GM08714 (cell line): ENCODE measurements around the gene TEK.
"Not testable (repeated sequence)": the region's sequence is repeated elsewhere in the genome, so short reads cannot be mapped to it uniquely, and the experiment has no call there.

Experiments
- H3K4me3 ChIP-seq: fragments of 200-500 bp; sonication (Bioruptor generic); 2 replicates; pipeline ENCODE4 v1.5.1; 2014; ENCODE audit warnings: mild to moderate bottlenecking, low read length, inconsistent platforms
- ZNF274 ChIP-seq: IDR thresholded peaks from 2 replicates; pipeline ENCODE4 v1.6.1; 2012; ENCODE audit warnings: mild to moderate bottlenecking, low read depth, low read length

TEK gene

GRCh38 chr9:27108981-27109541, at the start of gene TEK:
TEK (plus strand) TSS chr9:27109225; CDS start chr9:27109591, 366 bp downstream.
- no peak for TF ChIP-seq ZNF274
- H3K4me3 ChIP-seq, result no peak within 1 kb of the TSS

GRCh38 chr9:27059412-27059811, 49.6 kb upstream of the TEK start:
- no peak for TF ChIP-seq ZNF274
- H3K4me3 ChIP-seq, result no peak overlapping the region

- no peak overlapping the region for H3K4me3 ChIP-seq
- no peak for TF ChIP-seq ZNF274
These were observed 49.1 kb upstream of the TEK start for GRCh38 chr9:27059907-27060306.

DNA sequence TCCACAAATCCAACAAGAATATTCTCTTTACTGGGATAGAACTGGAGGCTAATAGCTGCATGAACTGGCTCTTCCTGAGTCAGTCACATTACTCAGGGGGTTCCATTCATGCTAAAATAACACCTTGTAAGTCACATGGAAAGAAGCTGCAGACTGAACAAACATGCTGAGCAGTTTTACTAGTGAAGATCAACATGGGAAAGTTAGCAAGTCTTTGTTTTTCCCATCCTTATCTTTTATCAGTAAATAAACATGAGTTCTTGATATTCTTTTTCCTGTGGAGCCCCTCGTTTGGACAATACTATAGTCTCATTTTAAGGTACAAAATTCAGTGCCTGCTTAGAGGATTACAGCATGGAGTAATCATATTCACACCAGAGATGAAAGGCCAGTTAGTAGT, 43.7 kb upstream of the TEK start:
- TF ChIP-seq ZNF274, result no peak

GRCh38 chr9:27073841-27074728, 34.9 kb upstream of the TEK start:
- TF ChIP-seq ZNF274, result no peak
- no peak overlapping the region for H3K4me3 ChIP-seq

More for the DNA sequence above, 43.7 kb upstream of the TEK start:
- no peak overlapping the region for H3K4me3 ChIP-seq

GRCh38 chr9:27078685-27079084, 30.3 kb upstream of the TEK start:
- no peak overlapping the region for H3K4me3 ChIP-seq

GRCh38 chr9:27085456-27085855, 23.6 kb upstream of the TEK start:
- TF ChIP-seq ZNF274, result no peak
- no peak overlapping the region for H3K4me3 ChIP-seq

More at GRCh38 chr9:27078685-27079084, 30.3 kb upstream of the TEK start:
- TF ChIP-seq ZNF274, result no peak

DNA sequence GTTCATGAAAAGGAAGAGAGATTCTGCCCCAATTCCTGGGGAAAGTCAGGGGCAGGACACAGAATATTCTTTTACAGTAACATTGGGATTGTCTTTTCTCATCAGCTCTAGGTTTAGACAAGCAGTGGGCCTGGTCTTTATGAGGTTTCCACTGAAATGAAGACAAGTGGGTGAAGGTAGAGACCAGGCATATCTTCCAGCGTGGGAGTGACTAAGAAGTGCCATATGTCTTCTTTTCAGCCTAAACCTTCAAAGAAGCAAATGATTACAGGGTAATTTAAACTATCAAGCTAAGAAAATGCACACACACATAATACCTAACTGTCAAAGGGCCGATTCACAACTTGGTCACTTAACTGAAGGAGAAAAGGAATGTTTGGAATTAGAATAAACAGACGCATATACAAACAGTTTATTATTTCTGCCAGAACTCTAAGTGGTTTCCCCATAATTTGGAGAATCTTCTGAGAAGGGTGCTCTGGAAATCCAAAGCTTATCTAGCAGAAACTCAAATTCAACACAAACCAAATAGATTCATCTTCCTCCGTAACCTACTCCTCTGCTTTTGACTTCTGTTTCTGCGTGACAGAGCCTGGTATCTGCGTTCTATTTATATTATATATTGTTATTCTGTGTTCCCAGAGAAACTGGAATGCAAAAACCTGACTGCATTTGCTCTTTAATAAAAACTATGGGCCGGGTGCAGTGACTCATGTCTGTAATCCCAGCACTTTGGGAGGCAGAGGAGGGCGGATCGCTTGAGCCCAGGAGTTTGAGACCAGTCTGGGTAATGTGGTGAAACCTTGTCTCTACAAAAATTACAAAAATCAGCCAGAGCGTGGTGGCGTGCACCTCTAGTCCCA, 22.0 kb upstream of the TEK start:
- no peak for TF ChIP-seq ZNF274
- no peak overlapping the region for H3K4me3 ChIP-seq

DNA sequence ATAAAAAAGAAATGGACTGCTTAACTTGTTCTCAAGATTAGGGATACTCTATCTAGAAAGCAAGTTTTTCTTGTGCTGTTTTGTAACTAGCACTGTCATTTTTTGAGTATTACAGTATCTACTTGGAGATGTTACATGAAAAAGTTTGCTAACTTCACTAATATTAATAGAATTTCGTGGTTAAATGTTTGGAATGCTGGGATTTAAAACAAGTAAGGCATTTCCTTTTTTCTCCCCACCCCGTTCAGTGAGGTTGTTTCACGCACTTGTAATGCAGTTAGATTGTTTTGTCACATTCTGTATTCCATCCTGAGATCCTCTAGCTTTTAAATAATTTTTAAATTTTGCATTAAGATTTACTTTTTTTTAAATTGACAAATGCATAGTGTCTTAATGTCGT, 20.0 kb upstream of the TEK start:
- H3K4me3 ChIP-seq, result no peak overlapping the region

DNA sequence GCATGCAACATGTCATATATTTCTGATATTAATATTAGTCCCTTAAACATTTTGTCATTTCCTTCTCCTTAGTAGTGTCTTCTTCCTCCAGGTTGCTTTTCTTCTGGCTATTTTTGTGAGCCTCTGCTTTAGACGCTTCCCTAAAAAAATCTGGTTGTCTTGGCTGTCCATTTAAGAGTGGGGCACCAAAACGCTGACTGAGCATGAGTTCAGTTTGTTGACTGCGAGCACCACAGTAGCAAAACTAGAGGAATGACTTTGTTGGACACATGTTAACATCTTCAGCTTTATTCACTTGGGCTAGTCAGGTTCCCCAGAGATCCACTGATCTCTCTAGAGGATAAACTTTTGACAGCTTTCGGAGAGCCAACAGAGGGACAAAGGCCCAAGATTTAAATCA, 19.3 kb upstream of the TEK start:
- no peak for TF ChIP-seq ZNF274
- no peak overlapping the region for H3K4me3 ChIP-seq

More for the DNA sequence above, 20.0 kb upstream of the TEK start:
- no peak for TF ChIP-seq ZNF274

DNA sequence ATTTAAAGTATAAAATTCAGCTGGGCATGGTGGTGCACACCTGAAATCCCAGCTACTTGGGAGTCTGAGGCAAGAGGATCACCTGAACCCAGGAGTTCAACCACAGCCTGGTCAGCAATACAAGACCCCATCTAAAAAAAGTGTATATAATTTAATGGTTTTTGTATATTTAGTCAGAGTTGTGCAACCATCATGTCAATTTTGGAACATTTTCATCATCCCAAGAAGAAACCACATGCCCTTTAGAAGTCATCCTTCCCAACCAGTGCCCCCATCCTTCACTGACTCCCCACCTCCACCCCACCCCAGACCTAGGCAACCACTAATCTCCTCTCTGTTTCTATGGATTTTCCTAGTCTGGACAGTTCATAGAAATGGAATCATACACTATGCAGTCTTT, 18.8 kb upstream of the TEK start:
- no peak for TF ChIP-seq ZNF274
- H3K4me3 ChIP-seq, result no peak overlapping the region

- TF ChIP-seq ZNF274, result no peak
These were observed 18.3 kb upstream of the TEK start for GRCh38 chr9:27090711-27091110.

GRCh38 chr9:27092496-27092895, 16.5 kb upstream of the TEK start:
- H3K4me3 ChIP-seq, result not testable (repeated sequence)

More at GRCh38 chr9:27090711-27091110, 18.3 kb upstream of the TEK start:
- H3K4me3 ChIP-seq, result no peak overlapping the region

DNA sequence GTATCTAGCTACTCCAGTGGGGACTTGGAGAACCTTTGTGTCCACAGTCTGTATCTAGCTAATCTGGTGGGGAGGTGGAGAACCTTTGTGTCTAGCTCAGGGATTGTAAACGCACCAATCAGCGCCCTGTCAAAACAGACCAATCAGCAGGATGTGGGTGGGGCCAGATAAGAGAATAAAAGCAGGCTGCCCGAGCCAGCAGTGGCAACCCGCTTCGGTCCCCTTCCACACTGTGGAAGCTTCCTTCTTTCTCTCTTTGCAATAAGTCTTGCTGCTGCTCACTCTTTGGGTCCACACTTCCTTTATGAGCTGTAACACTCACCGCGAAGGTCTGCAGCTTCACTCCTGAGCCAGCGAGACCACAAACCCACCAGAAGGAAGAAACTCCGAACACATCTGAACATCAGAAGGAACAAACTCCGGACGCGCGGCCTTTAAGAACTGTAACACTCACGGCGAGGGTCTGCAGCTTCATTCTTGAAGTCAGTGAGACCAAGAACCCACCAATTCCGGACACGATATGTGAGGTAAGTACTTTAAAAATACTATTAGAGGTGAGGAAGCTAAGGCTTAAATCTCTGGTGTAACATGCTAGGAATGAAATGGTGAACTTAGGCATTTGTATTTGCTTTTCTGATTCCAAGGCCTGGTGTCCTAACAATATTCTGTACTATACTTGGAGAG, 15.5 kb upstream of the TEK start:
- not testable (repeated sequence) for H3K4me3 ChIP-seq
